CD14-positive monocyte (primary cell): ENCODE measurements around the gene GYS2. TPM values are rescaled to one million over a fixed set of nuclear protein-coding genes. Genes with fewer than 3 reads are reported as not detected.
A peak's percentile ranks its signal among the peaks of the same experiment; 100 is the strongest.

Source experiments
- DNase-seq, 3 donors: peaks; one replicate each; pipeline ENCODE4 v3.0.0-alpha.2; 2011 to 2022
- H2AFZ ChIP-seq: 2 replicates; pipeline ENCODE4 v1.6.0; 2012; ENCODE audit warnings: mild to moderate bottlenecking, low read depth, low read length, inconsistent platforms; ENCODE audit not compliant: insufficient read depth, poor library complexity, severe bottlenecking
- H3K27ac ChIP-seq, 2 donors: 1 replicate in 1 of 2; 2 replicates in 1 of 2; pipeline ENCODE4 v1.5.1; 2012 to 2013; ENCODE audit warnings: low read length in 2 of 2, control low read depth in 1 of 2, inconsistent platforms in 1 of 2, low read depth in 1 of 2, mild to moderate bottlenecking in 1 of 2
- H3K27me3 ChIP-seq, 2 donors: one replicate each; pipeline versions ENCODE4 v1.6.0 to v1.6.1; 2011 to 2013; ENCODE audit warnings: low read length in 2 of 2; ENCODE audit not compliant: control insufficient read depth in 2 of 2, insufficient read depth in 2 of 2
- H3K36me3 ChIP-seq, 2 donors: replicated peaks in 1 of 2; 1 replicate in 1 of 2; 2 replicates in 1 of 2; pipeline versions ENCODE4 v1.5.1 to v1.6.1; 2012 to 2013; ENCODE audit warnings: low read length in 2 of 2, control low read depth in 1 of 2, inconsistent platforms in 1 of 2, mild to moderate bottlenecking in 1 of 2; ENCODE audit not compliant: insufficient read depth in 2 of 2, control insufficient read depth in 1 of 2
- H3K4me1 ChIP-seq, 2 donors: 1 replicate in 1 of 2; 2 replicates in 1 of 2; pipeline versions ENCODE4 v1.5.1 to v1.6.1; 2012 to 2013; ENCODE audit warnings: low read length in 2 of 2, control low read depth in 1 of 2, inconsistent platforms in 1 of 2, mild to moderate bottlenecking in 1 of 2, moderate library complexity in 1 of 2; ENCODE audit not compliant: insufficient read depth in 2 of 2, control insufficient read depth in 1 of 2
- H3K4me2 ChIP-seq: replicated peaks from 2 replicates; pipeline ENCODE3; 2012; ENCODE audit warnings: low read length, moderate library complexity, mild to moderate bottlenecking; ENCODE audit not compliant: poor library complexity, severe bottlenecking; ENCODE audit errors: extremely low read depth
- H3K4me3 ChIP-seq, 3 experiments: fragments of 200-600 bp in 1 of 3; sonication (generic) in 1 of 3; replicated peaks in 1 of 3; 1 replicate in 2 of 3; 2 replicates in 1 of 3; pipeline ENCODE4 v1.5.1; 2011 to 2013; ENCODE audit warnings: low read length in 3 of 3, mild to moderate bottlenecking in 3 of 3, control low read depth in 2 of 3, low read depth in 2 of 3, inconsistent platforms in 1 of 3, moderate library complexity in 1 of 3
- H3K79me2 ChIP-seq: 2 replicates; pipeline ENCODE4 v1.6.0; 2012; ENCODE audit warnings: mild to moderate bottlenecking, control low read depth, inconsistent platforms, low read length, moderate library complexity; ENCODE audit not compliant: insufficient read depth
- H3K9ac ChIP-seq: 2 replicates; pipeline ENCODE4 v1.6.0; 2017; ENCODE audit warnings: low read length, mild to moderate bottlenecking; ENCODE audit not compliant: insufficient read depth, poor library complexity, severe bottlenecking
- H3K9me3 ChIP-seq, 2 donors: replicated peaks in 1 of 2; 1 replicate in 1 of 2; 2 replicates in 1 of 2; pipeline versions ENCODE4 v1.5.1 to v1.6.1; 2012 to 2013; ENCODE audit warnings: low read length in 2 of 2, control low read depth in 1 of 2; ENCODE audit not compliant: control insufficient read depth in 1 of 2, insufficient read depth in 1 of 2
- H4K20me1 ChIP-seq: 2 replicates; pipeline ENCODE4 v1.6.0; 2012; ENCODE audit warnings: mild to moderate bottlenecking, low read length, control low read depth, moderate library complexity; ENCODE audit not compliant: insufficient read depth
- H3K27ac Mint-ChIP-seq, 7 donors: one replicate each; pipeline ENCODE4 v1.8.0; 2020; ENCODE audit warnings: mild to moderate bottlenecking in 7 of 7, mixed read lengths in 7 of 7, moderate library complexity in 6 of 7, inconsistent platforms in 2 of 7
- H3K27me3 Mint-ChIP-seq, 3 donors: one replicate each; pipeline ENCODE4 v1.8.0; 2021 to 2022; ENCODE audit warnings: low read depth in 3 of 3, mild to moderate bottlenecking in 3 of 3, mixed read lengths in 3 of 3, moderate library complexity in 3 of 3, inconsistent platforms in 1 of 3
- H3K36me3 Mint-ChIP-seq, 2 donors: one replicate each; pipeline ENCODE4 v1.8.0; 2020; ENCODE audit warnings: mixed read lengths in 2 of 2, inconsistent platforms in 1 of 2, mild to moderate bottlenecking in 1 of 2
- H3K4me1 Mint-ChIP-seq: one replicate; pipeline ENCODE4 v1.8.0; 2020; ENCODE audit warnings: mild to moderate bottlenecking, mixed read lengths
- H3K4me3 Mint-ChIP-seq, 2 donors: one replicate each; pipeline ENCODE4 v1.8.0; 2020; ENCODE audit warnings: mild to moderate bottlenecking in 2 of 2, mixed read lengths in 2 of 2, moderate library complexity in 1 of 2
- H3K9me3 Mint-ChIP-seq, 7 donors: one replicate each; pipeline ENCODE4 v1.8.0; 2020 to 2022; ENCODE audit warnings: mixed read lengths in 7 of 7, mild to moderate bottlenecking in 6 of 7, moderate library complexity in 6 of 7, inconsistent platforms in 2 of 7
- WGBS: methylation state at CpG from one replicate; pipeline ENCODE4 v1.1.5; 2013; ENCODE audit warnings: missing lambda C conversion rate; ENCODE audit not compliant: insufficient coverage; 5-methylcytosine and 5-hydroxymethylcytosine counted together
- intact Hi-C, 2 donors: fragments of 100-400 bp; cut with micrococcal nuclease; formaldehyde crosslinking; loops; one replicate each; pipeline versions ENCODE4 v1.15.0 to v1.15.1; 2023
- polyA plus RNA-seq, 3 donors: library from polyadenylated mRNA; depleted of rRNA in 1 of 3; unstranded in 2 of 3; stranded (reverse) in 1 of 3; fragments of 300-500 nt in 2 of 3; fragments of >200 nt in 1 of 3; fragmentation: Illumina TruSeq in 2 of 3; gene quantifications; 1 replicate in 2 of 3; 2 replicates in 1 of 3; pipeline ENCODE4 v1.2.3, GENCODE V29; 2012 to 2021
- TF ChIP-seq, protein P1 (sequence below): fragments of 200-600 bp; IDR thresholded peaks from one replicate; pipeline ENCODE4 v1.8.0; 2022; ENCODE audit warnings: antibody characterized with exemption, mild to moderate bottlenecking

GYS2 gene
- polyA plus RNA-seq, 3 donors, result not detected

DNA sequence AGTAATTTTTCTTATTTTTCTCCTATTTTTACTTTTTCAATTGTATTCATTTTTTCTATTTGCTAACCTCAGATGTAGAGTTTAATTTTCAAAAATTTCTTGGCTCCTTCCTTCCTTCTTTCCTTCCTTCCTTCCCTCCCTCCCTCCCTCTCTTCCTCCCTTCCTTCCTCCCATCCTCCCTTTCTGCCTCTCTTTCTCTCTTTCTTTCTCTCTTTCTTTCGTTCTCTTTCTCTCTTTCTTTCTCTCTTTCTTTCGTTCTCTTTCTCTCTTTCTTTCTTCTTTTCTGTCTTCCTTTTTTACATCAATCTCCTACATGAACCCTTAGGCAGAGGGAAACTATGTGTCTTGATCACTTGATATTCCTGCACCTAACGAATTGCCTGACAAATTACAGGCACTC is 12.4 kb upstream of the GYS2 start:
- Histone ChIP-seq H3K9ac (no peak overlapping the region), H3K27me3 (no peaks in the 10 kb centered on the region), H3K36me3 (no peaks in the 10 kb centered on the region), H4K20me1 (no peaks in the 10 kb centered on the region), H2AFZ (no peak overlapping the region), H3K4me2 (no peak overlapping the region), H3K27ac (no peak overlapping the region), H3K9me3 (no peaks in the 10 kb centered on the region), H3K79me2 (no peaks in the 10 kb centered on the region), H3K4me1 (peaks cover 30 to 38% of the 10 kb centered on the region in 2 donors), H3K4me3 (no peak overlapping the region)
- TF ChIP-seq, protein P1, sequence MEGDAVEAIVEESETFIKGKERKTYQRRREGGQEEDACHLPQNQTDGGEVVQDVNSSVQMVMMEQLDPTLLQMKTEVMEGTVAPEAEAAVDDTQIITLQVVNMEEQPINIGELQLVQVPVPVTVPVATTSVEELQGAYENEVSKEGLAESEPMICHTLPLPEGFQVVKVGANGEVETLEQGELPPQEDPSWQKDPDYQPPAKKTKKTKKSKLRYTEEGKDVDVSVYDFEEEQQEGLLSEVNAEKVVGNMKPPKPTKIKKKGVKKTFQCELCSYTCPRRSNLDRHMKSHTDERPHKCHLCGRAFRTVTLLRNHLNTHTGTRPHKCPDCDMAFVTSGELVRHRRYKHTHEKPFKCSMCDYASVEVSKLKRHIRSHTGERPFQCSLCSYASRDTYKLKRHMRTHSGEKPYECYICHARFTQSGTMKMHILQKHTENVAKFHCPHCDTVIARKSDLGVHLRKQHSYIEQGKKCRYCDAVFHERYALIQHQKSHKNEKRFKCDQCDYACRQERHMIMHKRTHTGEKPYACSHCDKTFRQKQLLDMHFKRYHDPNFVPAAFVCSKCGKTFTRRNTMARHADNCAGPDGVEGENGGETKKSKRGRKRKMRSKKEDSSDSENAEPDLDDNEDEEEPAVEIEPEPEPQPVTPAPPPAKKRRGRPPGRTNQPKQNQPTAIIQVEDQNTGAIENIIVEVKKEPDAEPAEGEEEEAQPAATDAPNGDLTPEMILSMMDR, result no peak
- no peaks in the 10 kb centered on the region for H3K36me3 Mint-ChIP-seq
- no CpG with 5 or more reads among the region's 3 CpGs for WGBS
- intact Hi-C loops, result no loop called here
- no peaks in the 10 kb centered on the region for H3K27me3 Mint-ChIP-seq
- no peak overlapping the region for H3K4me3 Mint-ChIP-seq
- H3K4me1 Mint-ChIP-seq, result peaks cover 30% of the 10 kb centered on the region
- DNase-seq, result no peak
- H3K27ac Mint-ChIP-seq, result no peak overlapping the region
- peaks cover 0 to 1% (median 0%) of the 10 kb centered on the region in 7 donors for H3K9me3 Mint-ChIP-seq

DNA sequence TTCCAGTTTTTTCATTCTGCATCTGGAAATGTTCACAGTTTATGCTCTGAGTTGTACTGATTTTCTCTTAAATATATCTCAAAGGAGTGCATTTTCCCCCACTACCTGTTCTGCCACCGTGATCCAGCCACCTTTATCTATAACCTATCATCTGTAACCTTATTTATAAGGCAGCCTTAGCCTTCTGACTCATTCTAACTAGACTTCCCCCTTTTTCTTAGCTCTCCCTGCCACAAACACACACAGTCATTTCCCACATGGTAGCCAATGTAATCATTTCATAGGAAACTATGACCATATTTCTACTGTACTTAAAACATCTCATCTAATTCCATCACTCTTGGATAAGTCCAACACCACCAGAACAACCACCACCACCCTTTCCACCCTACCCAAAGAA is 10.8 kb upstream of the GYS2 start:
- H3K4me3 ChIP-seq, result peak overlapping the region in 1 of 3 experiments; percentile 61
- DNase-seq, result peak; percentile 56 to 68 (median 65)
- H3K36me3 Mint-ChIP-seq, result no peaks in the 10 kb centered on the region
- no peaks in the 10 kb centered on the region for H4K20me1 ChIP-seq
- peaks cover 30% of the 10 kb centered on the region for H3K4me1 Mint-ChIP-seq
- H3K27ac ChIP-seq, result peak overlapping the region in 1 of 2 donors; percentile 66
- no peak overlapping the region for H3K9ac ChIP-seq
- no peak overlapping the region for H2AFZ ChIP-seq
- H3K27ac Mint-ChIP-seq, result peak overlapping the region; percentile 37 to 80 (median 52)
- intact Hi-C loops, result no loop called here
- H3K27me3 Mint-ChIP-seq, result peaks cover 0 to under 1% (median 0%) of the 10 kb centered on the region in 3 donors
- peak overlapping the region in 1 of 2 donors; percentile 56 for H3K4me3 Mint-ChIP-seq
- peaks cover 0 to 3% (median 0%) of the 10 kb centered on the region in 7 donors for H3K9me3 Mint-ChIP-seq
- H3K4me2 ChIP-seq, result peak overlapping the region; percentile 70
- H3K36me3 ChIP-seq, result no peaks in the 10 kb centered on the region
- H3K9me3 ChIP-seq, result no peaks in the 10 kb centered on the region
- H3K79me2 ChIP-seq, result no peaks in the 10 kb centered on the region
- WGBS, result 0% methylated on average over 1 of the region's 1 CpG
- peaks cover 30 to 38% of the 10 kb centered on the region in 2 donors for H3K4me1 ChIP-seq
- TF ChIP-seq, protein P1, result no peak
- H3K27me3 ChIP-seq, result no peaks in the 10 kb centered on the region
